ENCODE results near the gene CPNE7.

- TF ChIP-seq POLR2A (IDR thresholded peaks at IDR 0.05; ENCODE audit: low read length) (no peak), GATA1 (IDR thresholded peaks at IDR 0.05; ENCODE audit: low read depth, low read length) (no peak)
These were observed 6.5 kb downstream of the CPNE7 start for GRCh38 chr16:89581861-89582563.

Data from erythroblast (primary cell).